OCI-LY7 (cell line): ENCODE measurements around the gene CD109. TPM values are rescaled to one million over a fixed set of nuclear protein-coding genes. Genes with fewer than 3 reads are reported as not detected.
"Not testable (repeated sequence)": the region's sequence is repeated elsewhere in the genome, so short reads cannot be mapped to it uniquely, and the experiment has no call there.

ENCODE experiments used
- BruUV-seq: library from RNA; stranded (reverse); fragments of 400-500 nt; replicated peaks from 2 replicates; lab custom pipeline; 2021; lab: Mats Ljungman, UMichigan
- CTCF ChIA-PET: fragments of 300-600 bp; sonication (Branson Sonifier 250); formaldehyde crosslinking; loops from one replicate; lab custom pipeline; 2022; ENCODE audit warnings: antibody characterized with exemption; ENCODE audit not compliant: unreplicated experiment; lab: Charles Lee
- POLR2A ChIA-PET: fragments of 300-600 bp; sonication (Branson Sonifier 250); formaldehyde crosslinking; loops from one replicate; lab custom pipeline; 2022; ENCODE audit warnings: antibody characterized with exemption; lab: Charles Lee
- DNase-seq: peaks from one replicate; pipeline ENCODE4 v3.0.0-alpha.2; 2015; ENCODE audit warnings: low spot score
- H2AFZ ChIP-seq: fragments of 200-600 bp; sonication (generic), shearing (Covaris generic); 2 replicates; pipeline ENCODE4 v1.6.1; 2014; ENCODE audit warnings: mild to moderate bottlenecking, antibody characterized with exemption, low read length, moderate library complexity
- H3K27ac ChIP-seq: fragments of 200-600 bp; sonication (generic); 2 replicates; pipeline ENCODE4 v1.5.1; 2014; ENCODE audit warnings: mixed run types, low read depth, mild to moderate bottlenecking, moderate library complexity, low read length, inconsistent platforms; ENCODE audit not compliant: poor library complexity, severe bottlenecking
- H3K36me3 ChIP-seq: fragments of 200-600 bp; sonication (generic); 2 replicates; pipeline ENCODE4 v1.6.1; 2014; ENCODE audit warnings: mild to moderate bottlenecking, antibody characterized with exemption, low read length, moderate library complexity, mixed read lengths; ENCODE audit not compliant: insufficient read depth
- H3K4me1 ChIP-seq: fragments of 200-600 bp; sonication (generic); 2 replicates; pipeline ENCODE4 v1.5.1; 2014; ENCODE audit warnings: mild to moderate bottlenecking, low read length; ENCODE audit not compliant: insufficient read depth, poor library complexity, severe bottlenecking
- H3K4me2 ChIP-seq: fragments of 200-600 bp; sonication (generic); 2 replicates; pipeline ENCODE4 v1.6.1; 2014; ENCODE audit warnings: mild to moderate bottlenecking, low read length
- H3K4me3 ChIP-seq: fragments of 200-600 bp; sonication (generic); 2 replicates; pipeline ENCODE4 v1.5.1; 2014; ENCODE audit warnings: mild to moderate bottlenecking, low read depth, low read length; ENCODE audit not compliant: poor library complexity, severe bottlenecking
- H3K79me2 ChIP-seq: fragments of 200-600 bp; sonication (generic); 2 replicates; pipeline ENCODE4 v1.6.1; 2016; ENCODE audit warnings: low read depth, mild to moderate bottlenecking, low read length, moderate library complexity, mixed read lengths; ENCODE audit not compliant: insufficient read depth
- H3K9me2 ChIP-seq: fragments of 200-600 bp; sonication (generic); 2 replicates; pipeline ENCODE4 v1.6.1; 2016; ENCODE audit warnings: mild to moderate bottlenecking, low read length, mixed read lengths; ENCODE audit not compliant: insufficient read depth
- H3K9me3 ChIP-seq: fragments of 200-600 bp; sonication (generic); 2 replicates; pipeline ENCODE4 v1.6.1; 2014; ENCODE audit warnings: mild to moderate bottlenecking, mixed run types, low read length, mixed read lengths
- H4K20me1 ChIP-seq: fragments of 200-600 bp; sonication (generic); 2 replicates; pipeline ENCODE4 v1.6.1; 2014; ENCODE audit warnings: mild to moderate bottlenecking, antibody characterized with exemption, low read length, moderate library complexity, mixed read lengths; ENCODE audit not compliant: insufficient read depth
- CTCF ChIP-seq: fragments of 200-600 bp; sonication (generic); conservative IDR thresholded peaks from 2 replicates; pipeline ENCODE4 v1.5.1; 2014; ENCODE audit warnings: mild to moderate bottlenecking, antibody characterized with exemption, low read length, moderate library complexity, mixed read lengths
- EZH2phosphoT487 ChIP-seq: fragments of 200-600 bp; sonication (generic); IDR thresholded peaks from 2 replicates; pipeline ENCODE4 v1.6.1; 2018; ENCODE audit warnings: low read depth, borderline replicate concordance, mild to moderate bottlenecking, mixed run types, antibody characterized with exemption, low read length, moderate library complexity, mixed read lengths
- intact Hi-C: fragments of 100-400 bp; cut with micrococcal nuclease; formaldehyde crosslinking; loops from one replicate; pipeline ENCODE4 v1.10.0; 2022; ENCODE audit not compliant: unreplicated experiment
- total RNA-seq, 2 experiments: library from RNA; depleted of rRNA in 1 of 2; stranded (reverse); fragments of >200 nt in 1 of 2; shearing (Covaris generic) in 1 of 2; gene quantifications; 2 replicates each; pipeline ENCODE4 v1.2.3, GENCODE V29; 2014 to 2022

Gene CD109
- total RNA-seq, 2 experiments from 2014 or later: 0.08 TPM; not detected in 1

- intact Hi-C loops: no loop called here
- POLR2A ChIA-PET: interaction anchor here (1.5 kb wide), 1 partner anchor 22 kb away, joined by 3 read pairs; no protein-coding TSS in a partner anchor
Observed at GRCh38 chr6:73722318-73723060, 26.5 kb downstream of the CD109 start.

GRCh38 chr6:73723480-73723879, 27.5 kb downstream of the CD109 start:
- H3K4me2 ChIP-seq, H2AFZ ChIP-seq, POLR2A ChIA-PET, H3K27ac ChIP-seq, intact Hi-C loops, H4K20me1 ChIP-seq, H3K9me3 ChIP-seq, H3K4me1 ChIP-seq, H3K9me2 ChIP-seq, H3K79me2 ChIP-seq, H3K36me3 ChIP-seq, DNase-seq, BruUV-seq, H3K4me3 ChIP-seq: not testable (repeated sequence)
- CTCF ChIA-PET: interaction anchor here (0.7 kb wide), 1 partner anchor 16 kb away, joined by 3 read pairs; no protein-coding TSS in a partner anchor

More at GRCh38 chr6:73722318-73723060, 26.5 kb downstream of the CD109 start:
- BruUV-seq: no TSS peak
- H3K9me3 ChIP-seq: no peaks in the 10 kb centered on the region
- H3K4me3 ChIP-seq: no peak overlapping the region
- no peaks in the 10 kb centered on the region for H3K36me3 ChIP-seq
- no peak overlapping the region for H2AFZ ChIP-seq
- no peaks in the 10 kb centered on the region for H3K9me2 ChIP-seq
- no peak overlapping the region for H3K27ac ChIP-seq
- no peak for TF ChIP-seq EZH2phosphoT487
- no peak for TF ChIP-seq CTCF
- H3K79me2 ChIP-seq: no peaks in the 10 kb centered on the region
- H3K4me2 ChIP-seq: no peak overlapping the region
- H3K4me1 ChIP-seq: no peaks in the 10 kb centered on the region
- CTCF ChIA-PET: no interaction called here
- no peak for DNase-seq
- no peaks in the 10 kb centered on the region for H4K20me1 ChIP-seq

DNA sequence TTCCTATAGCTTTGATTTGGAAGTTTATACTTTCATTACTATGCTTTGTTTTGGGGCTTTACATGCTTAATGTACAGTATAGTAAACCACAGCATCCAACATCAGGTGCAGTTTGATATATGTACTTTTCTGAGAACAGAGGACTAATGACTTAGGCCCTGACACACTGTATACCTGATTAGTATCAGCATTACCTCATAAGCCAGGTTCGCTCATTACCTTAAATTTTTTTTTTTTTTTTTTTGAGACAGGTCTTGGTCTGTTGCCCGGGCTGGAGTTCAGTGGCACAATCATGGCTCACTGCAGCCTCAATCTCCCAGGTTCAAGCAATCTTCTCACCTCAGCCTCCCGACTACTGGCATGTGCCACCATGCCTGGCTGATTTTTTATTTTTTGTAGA, 28.4 kb downstream of the CD109 start:
- CTCF ChIA-PET: interaction anchor here (0.7 kb wide), 1 partner anchor 17 kb away, joined by 3 read pairs; no protein-coding TSS in a partner anchor
- H3K9me3 ChIP-seq: no peaks in the 10 kb centered on the region
- BruUV-seq: no TSS peak

DNA sequence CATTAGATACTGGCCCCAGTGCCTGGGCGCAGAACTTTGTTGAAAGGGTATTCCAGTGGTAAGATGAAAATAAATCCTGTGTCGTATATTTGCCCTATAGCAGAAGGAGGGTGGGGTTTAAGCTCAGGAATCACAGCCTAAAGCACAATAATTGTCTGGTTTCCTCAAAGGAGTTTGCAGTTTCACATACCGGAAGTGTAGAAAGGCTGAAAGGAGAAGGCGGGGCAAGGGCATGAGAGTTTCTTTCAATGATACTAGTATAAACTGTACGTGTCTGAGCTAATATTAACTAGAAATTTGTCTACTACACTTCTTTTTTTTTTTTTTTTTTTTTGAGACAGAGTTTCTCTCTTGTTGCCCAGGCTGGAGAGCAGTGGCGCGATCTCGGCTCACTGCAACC, 29.2 kb downstream of the CD109 start:
- BruUV-seq, H2AFZ ChIP-seq, H3K36me3 ChIP-seq, H3K79me2 ChIP-seq, H3K9me3 ChIP-seq, H3K4me2 ChIP-seq, H3K4me3 ChIP-seq, CTCF ChIA-PET, H3K27ac ChIP-seq, POLR2A ChIA-PET, H3K9me2 ChIP-seq, H4K20me1 ChIP-seq, H3K4me1 ChIP-seq, intact Hi-C loops: not testable (repeated sequence)
- DNase-seq: peak; percentile 6

More for the DNA sequence above, 28.4 kb downstream of the CD109 start:
- Histone ChIP-seq H3K27ac (no peak overlapping the region), H3K4me2 (no peak overlapping the region), H3K9me2 (no peaks in the 10 kb centered on the region), H3K79me2 (no peaks in the 10 kb centered on the region), H2AFZ (no peak overlapping the region), H3K36me3 (no peaks in the 10 kb centered on the region), H3K4me1 (no peaks in the 10 kb centered on the region), H4K20me1 (no peaks in the 10 kb centered on the region), H3K4me3 (no peak overlapping the region)
- intact Hi-C loops: no loop called here
- DNase-seq: no peak
- no peak for TF ChIP-seq CTCF
- TF ChIP-seq EZH2phosphoT487: no peak
- POLR2A ChIA-PET: no interaction called here
